Measurements from ENCODE around the gene RNFT2. TPM values are rescaled to one million over a fixed set of nuclear protein-coding genes. Genes with fewer than 3 reads are reported as not detected.

The RNFT2 gene
- total RNA-seq, 1 donor from 2014 or later: 9.6 TPM

GRCh38 chr12:116881325-116881876, 143.3 kb downstream of the RNFT2 start, which contains the start of gene HRK:
HRK (minus strand) TSS chr12:116881441; CDS start chr12:116881307, 134 bp downstream.
- no peak for DNase-seq (ENCODE audit: extremely low spot score, unreplicated experiment)
- no peak within 1 kb of the TSS for H3K27ac Mint-ChIP-seq (ENCODE audit: unreplicated experiment)
- no peaks in the 10 kb centered on the region for H3K36me3 Mint-ChIP-seq (ENCODE audit: unreplicated experiment)
- peaks cover 81% of the 10 kb centered on the region for H3K27me3 Mint-ChIP-seq (ENCODE audit: unreplicated experiment)
- H3K4me1 Mint-ChIP-seq (ENCODE audit: unreplicated experiment): peaks cover 34% of the 10 kb centered on the region
- peak within 1 kb of the TSS; percentile 81 for H3K4me3 Mint-ChIP-seq (ENCODE audit: unreplicated experiment)
- no peaks in the 10 kb centered on the region for H3K9me3 Mint-ChIP-seq (ENCODE audit: unreplicated experiment)
- TF ChIP-seq CTCF (IDR thresholded peaks at IDR 0.05): no peak

GRCh38 chr12:116881877-116882507, 143.9 kb downstream of the RNFT2 start:
- peak overlapping the region; percentile 64 for H3K4me3 Mint-ChIP-seq (ENCODE audit: unreplicated experiment)
- no peak overlapping the region for H3K27ac Mint-ChIP-seq (ENCODE audit: unreplicated experiment)
- no peak for DNase-seq (ENCODE audit: extremely low spot score, unreplicated experiment)
- H3K4me1 Mint-ChIP-seq (ENCODE audit: unreplicated experiment): peaks cover 34% of the 10 kb centered on the region
- no peak for TF ChIP-seq CTCF (IDR thresholded peaks at IDR 0.05)
- H3K27me3 Mint-ChIP-seq (ENCODE audit: unreplicated experiment): peaks cover 79% of the 10 kb centered on the region
- H3K9me3 Mint-ChIP-seq (ENCODE audit: unreplicated experiment): no peaks in the 10 kb centered on the region
- H3K36me3 Mint-ChIP-seq (ENCODE audit: unreplicated experiment): no peaks in the 10 kb centered on the region

GRCh38 chr12:116882742-116883141, 144.6 kb downstream of the RNFT2 start:
- no peak for DNase-seq (ENCODE audit: extremely low spot score, unreplicated experiment)
- peaks cover 79% of the 10 kb centered on the region for H3K27me3 Mint-ChIP-seq (ENCODE audit: unreplicated experiment)
- peaks cover 34% of the 10 kb centered on the region for H3K4me1 Mint-ChIP-seq (ENCODE audit: unreplicated experiment)
- no peaks in the 10 kb centered on the region for H3K36me3 Mint-ChIP-seq (ENCODE audit: unreplicated experiment)
- no peaks in the 10 kb centered on the region for H3K9me3 Mint-ChIP-seq (ENCODE audit: unreplicated experiment)
- H3K27ac Mint-ChIP-seq (ENCODE audit: unreplicated experiment): no peak overlapping the region
- peak; percentile 45 for TF ChIP-seq CTCF (IDR thresholded peaks at IDR 0.05)
- no peak overlapping the region for H3K4me3 Mint-ChIP-seq (ENCODE audit: unreplicated experiment)

- no peak overlapping the region for H3K27ac Mint-ChIP-seq (ENCODE audit: unreplicated experiment)
Measured at GRCh38 chr12:116884871-116885270, 146.8 kb downstream of the RNFT2 start.

More at GRCh38 chr12:116884871-116885270, 146.8 kb downstream of the RNFT2 start:
- no peak for DNase-seq (ENCODE audit: extremely low spot score, unreplicated experiment)
- H3K4me3 Mint-ChIP-seq (ENCODE audit: unreplicated experiment): no peak overlapping the region
- no peaks in the 10 kb centered on the region for H3K36me3 Mint-ChIP-seq (ENCODE audit: unreplicated experiment)
- TF ChIP-seq CTCF (IDR thresholded peaks at IDR 0.05): no peak
- peaks cover 67% of the 10 kb centered on the region for H3K27me3 Mint-ChIP-seq (ENCODE audit: unreplicated experiment)
- no peaks in the 10 kb centered on the region for H3K9me3 Mint-ChIP-seq (ENCODE audit: unreplicated experiment)
- peaks cover 19% of the 10 kb centered on the region for H3K4me1 Mint-ChIP-seq (ENCODE audit: unreplicated experiment)

Data from osteocyte (in vitro differentiated cells).